Vagina (tissue), 2 donors: ENCODE data around the gene SEPTIN8. TPM values are rescaled to one million over a fixed set of nuclear protein-coding genes. Genes with fewer than 3 reads are reported as not detected.

Experiments used
- DNase-seq, 2 donors: peaks; one replicate each; pipeline ENCODE4 v3.0.0-alpha.2; 2017; ENCODE audit errors: extremely low spot score in 2 of 2
- H3K27ac ChIP-seq: fragments of 200-600 bp; sonication (generic); one replicate; pipeline ENCODE4 v1.5.1; 2019
- H3K27me3 ChIP-seq: fragments of 200-600 bp; sonication (generic); one replicate; pipeline ENCODE4 v1.5.1; 2019
- H3K36me3 ChIP-seq, 2 donors: fragments of 200-600 bp; sonication (generic); one replicate each; pipeline ENCODE4 v1.5.1; 2017 to 2019
- H3K4me1 ChIP-seq: fragments of 200-600 bp; sonication (generic); one replicate; pipeline ENCODE4 v1.5.1; 2019
- H3K4me3 ChIP-seq, 2 donors: fragments of 200-600 bp; sonication (generic); 1 replicate in 1 of 2; 2 replicates in 1 of 2; pipeline ENCODE4 v1.5.1; 2016 to 2019
- H3K9me3 ChIP-seq: fragments of 200-600 bp; sonication (generic); one replicate; pipeline ENCODE4 v1.5.1; 2019
- POLR2A ChIP-seq, 2 donors: fragments of 450-650 bp; IDR thresholded peaks; one replicate each; pipeline ENCODE4 v1.6.1; 2017; ENCODE audit warnings: antibody characterized with exemption in 2 of 2, mild to moderate bottlenecking in 2 of 2, moderate library complexity in 2 of 2
- POLR2AphosphoS5 ChIP-seq, 2 donors: sonication (generic); formaldehyde crosslinking; IDR thresholded peaks; one replicate each; pipeline ENCODE4 v1.9.0; 2017; ENCODE audit warnings: antibody characterized with exemption in 2 of 2, mild to moderate bottlenecking in 2 of 2, low read depth in 1 of 2; ENCODE audit not compliant: insufficient read depth in 1 of 2
- intact Hi-C: fragments of 100-400 bp; cut with DNase I; formaldehyde crosslinking; loops from one replicate; pipeline ENCODE4 v1.15.1; 2023
- total RNA-seq: library from RNA; depleted of rRNA; stranded (reverse); fragments of >200 nt; gene quantifications from one replicate; pipeline ENCODE4 v1.2.3, GENCODE V29; 2016
- TF ChIP-seq, protein P1 (sequence below), 3 experiments: fragments of 450-650 bp in 2 of 3; fragments of 200-600 bp in 1 of 3; sonication (generic) in 1 of 3; IDR thresholded peaks; one replicate each; pipeline ENCODE4 v1.5.1; 2017 to 2019; ENCODE audit warnings: antibody characterized with exemption in 3 of 3, mild to moderate bottlenecking in 2 of 3, moderate library complexity in 2 of 3

Gene SEPTIN8
- total RNA-seq, 1 donor from 2014 or later, result 52.8 TPM

- H3K9me3 ChIP-seq, result no peaks in the 10 kb centered on the region
- peaks cover 52% of the 10 kb centered on the region for H3K4me1 ChIP-seq
- H3K27me3 ChIP-seq, result no peaks in the 10 kb centered on the region
- intact Hi-C loops, result no loop called here
- no peak for TF ChIP-seq POLR2AphosphoS5 (IDR thresholded peaks at IDR 0.05; ENCODE audit: insufficient read depth in 1 of 2, low read depth in 1 of 2)
- TF ChIP-seq POLR2A (IDR thresholded peaks at IDR 0.05), result no peak
- TF ChIP-seq, protein P1, sequence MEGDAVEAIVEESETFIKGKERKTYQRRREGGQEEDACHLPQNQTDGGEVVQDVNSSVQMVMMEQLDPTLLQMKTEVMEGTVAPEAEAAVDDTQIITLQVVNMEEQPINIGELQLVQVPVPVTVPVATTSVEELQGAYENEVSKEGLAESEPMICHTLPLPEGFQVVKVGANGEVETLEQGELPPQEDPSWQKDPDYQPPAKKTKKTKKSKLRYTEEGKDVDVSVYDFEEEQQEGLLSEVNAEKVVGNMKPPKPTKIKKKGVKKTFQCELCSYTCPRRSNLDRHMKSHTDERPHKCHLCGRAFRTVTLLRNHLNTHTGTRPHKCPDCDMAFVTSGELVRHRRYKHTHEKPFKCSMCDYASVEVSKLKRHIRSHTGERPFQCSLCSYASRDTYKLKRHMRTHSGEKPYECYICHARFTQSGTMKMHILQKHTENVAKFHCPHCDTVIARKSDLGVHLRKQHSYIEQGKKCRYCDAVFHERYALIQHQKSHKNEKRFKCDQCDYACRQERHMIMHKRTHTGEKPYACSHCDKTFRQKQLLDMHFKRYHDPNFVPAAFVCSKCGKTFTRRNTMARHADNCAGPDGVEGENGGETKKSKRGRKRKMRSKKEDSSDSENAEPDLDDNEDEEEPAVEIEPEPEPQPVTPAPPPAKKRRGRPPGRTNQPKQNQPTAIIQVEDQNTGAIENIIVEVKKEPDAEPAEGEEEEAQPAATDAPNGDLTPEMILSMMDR (IDR thresholded peaks at IDR 0.05), result no peak
- H3K4me3 ChIP-seq, result no peak overlapping the region
- peaks cover 0 to 19% of the 10 kb centered on the region in 2 donors for H3K36me3 ChIP-seq
- DNase-seq, result no peak
- H3K27ac ChIP-seq, result no peak overlapping the region
These were observed 10.8 kb downstream of the SEPTIN8 start for GRCh38 chr5:132766020-132766805.

DNA sequence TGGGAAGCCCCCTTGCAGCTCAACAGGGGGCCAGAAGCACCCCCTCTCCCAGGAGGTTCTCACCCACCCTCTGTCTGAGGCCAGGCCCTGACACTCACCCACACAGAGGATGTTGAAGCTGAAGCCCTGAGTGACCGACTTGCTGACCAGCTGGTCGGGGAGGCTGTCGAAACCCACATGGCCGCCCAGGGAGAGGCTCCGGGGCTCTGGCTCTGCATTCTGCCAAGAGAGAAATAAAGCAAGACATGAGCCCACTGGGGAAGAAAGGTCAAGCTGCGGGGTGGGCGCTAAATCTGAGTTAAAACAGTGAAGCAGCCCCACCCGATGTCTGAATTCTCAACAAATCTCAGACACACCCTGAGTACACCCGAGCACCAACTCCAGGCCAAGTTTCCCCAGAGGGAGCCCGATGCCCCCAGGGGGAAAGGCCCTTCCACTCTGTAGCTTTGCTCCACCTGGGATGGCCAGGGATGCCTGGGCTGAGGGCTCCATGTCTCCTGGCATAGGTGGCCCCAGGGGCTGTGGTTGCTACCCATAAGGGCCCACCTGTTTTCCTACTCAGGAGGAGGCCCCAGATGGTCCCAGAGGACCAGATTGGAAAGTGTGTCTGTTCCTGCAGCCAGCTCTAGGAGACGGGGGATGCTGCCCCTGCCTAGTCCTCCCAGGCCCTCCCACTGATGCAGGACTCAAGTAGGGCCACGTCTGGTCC lies 11.6 kb downstream of the SEPTIN8 start:
- no peak overlapping the region for H3K27ac ChIP-seq
- TF ChIP-seq, protein P1 (IDR thresholded peaks at IDR 0.05), result no peak
- TF ChIP-seq POLR2AphosphoS5 (IDR thresholded peaks at IDR 0.05; ENCODE audit: insufficient read depth in 1 of 2, low read depth in 1 of 2) (no peak), POLR2A (IDR thresholded peaks at IDR 0.05) (no peak)
- peaks cover 44% of the 10 kb centered on the region for H3K4me1 ChIP-seq
- DNase-seq, result no peak
- H3K9me3 ChIP-seq, result no peaks in the 10 kb centered on the region
- no peak overlapping the region for H3K4me3 ChIP-seq
- peaks cover 0 to 25% of the 10 kb centered on the region in 2 donors for H3K36me3 ChIP-seq
- H3K27me3 ChIP-seq, result no peaks in the 10 kb centered on the region
- intact Hi-C loops, result no loop called here

DNA sequence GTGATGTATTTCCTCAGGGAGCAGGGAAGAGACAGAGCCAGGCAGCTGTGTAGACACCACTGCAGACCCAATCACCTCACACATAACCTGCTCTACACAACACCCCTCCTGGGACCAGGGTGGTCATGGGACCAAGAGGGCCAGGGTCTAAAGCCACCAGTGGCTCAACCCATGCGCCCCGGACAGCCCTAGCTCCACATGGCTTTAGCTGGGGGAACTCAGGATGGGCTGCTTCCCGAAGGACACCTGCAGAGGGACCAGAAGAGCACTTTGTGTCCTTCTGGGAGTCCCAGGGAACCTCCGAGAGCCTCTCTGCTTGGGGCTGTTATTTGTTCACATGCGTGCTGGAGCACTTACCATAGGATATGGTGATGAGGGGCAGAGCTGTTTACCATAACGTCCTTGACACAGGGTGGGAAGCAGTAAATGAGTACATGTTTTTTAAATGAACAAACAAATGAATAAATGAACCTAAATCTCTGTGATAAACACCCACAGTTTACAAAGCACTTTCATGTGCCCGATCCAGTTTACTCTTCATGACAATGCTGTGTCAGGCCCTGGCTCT lies 12.3 kb downstream of the SEPTIN8 start:
- Histone ChIP-seq H3K4me3 (no peak overlapping the region), H3K27ac (no peak overlapping the region), H3K36me3 (peaks cover 0 to 25% of the 10 kb centered on the region in 2 donors), H3K27me3 (no peaks in the 10 kb centered on the region), H3K4me1 (peaks cover 43% of the 10 kb centered on the region), H3K9me3 (no peaks in the 10 kb centered on the region)
- no peak for TF ChIP-seq POLR2AphosphoS5 (IDR thresholded peaks at IDR 0.05; ENCODE audit: insufficient read depth in 1 of 2, low read depth in 1 of 2)
- TF ChIP-seq POLR2A (IDR thresholded peaks at IDR 0.05), result no peak
- TF ChIP-seq, protein P1 (IDR thresholded peaks at IDR 0.05), result no peak
- intact Hi-C loops, result no loop called here
- DNase-seq, result no peak

DNA sequence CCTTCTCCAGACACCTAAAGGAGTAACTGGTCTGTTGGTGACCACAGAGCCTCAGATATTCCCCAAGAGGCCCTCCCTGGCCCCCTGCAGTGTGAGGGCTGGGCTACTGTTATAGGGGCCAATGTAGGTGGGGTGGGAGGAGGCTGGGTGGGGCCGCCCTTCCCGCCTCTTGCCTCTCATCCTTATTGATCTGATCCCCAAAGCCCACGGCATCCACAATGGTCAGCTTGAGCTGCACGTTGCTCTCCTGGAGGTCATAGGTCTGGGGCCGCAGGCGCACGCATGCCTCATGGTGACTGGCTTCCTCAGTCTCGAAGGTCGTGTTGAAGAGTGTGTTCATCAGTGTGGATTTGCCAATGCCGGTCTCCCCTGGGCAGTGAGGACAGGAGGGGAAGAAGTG lies 13.0 kb downstream of the SEPTIN8 start:
- H3K27ac ChIP-seq, result no peak overlapping the region
- no peak for TF ChIP-seq POLR2A (IDR thresholded peaks at IDR 0.05)
- TF ChIP-seq POLR2AphosphoS5 (IDR thresholded peaks at IDR 0.05; ENCODE audit: insufficient read depth in 1 of 2, low read depth in 1 of 2), result no peak
- TF ChIP-seq, protein P1 (IDR thresholded peaks at IDR 0.05), result no peak
- intact Hi-C loops, result no loop called here
- no peaks in the 10 kb centered on the region for H3K27me3 ChIP-seq
- H3K36me3 ChIP-seq, result peaks cover 0 to 32% of the 10 kb centered on the region in 2 donors
- peak in 1 of 2 donors; percentile 55 for DNase-seq
- peaks cover 37% of the 10 kb centered on the region for H3K4me1 ChIP-seq
- H3K4me3 ChIP-seq, result no peak overlapping the region
- H3K9me3 ChIP-seq, result no peaks in the 10 kb centered on the region
